LNCaP clone FGC (cell line): ENCODE data around the gene AQP12A.

Experiments
- DNase-seq: peaks from one replicate; pipeline ENCODE4 v3.0.0-alpha.2; 2011; ENCODE audit warnings: low read depth
- H3K4me3 ChIP-seq: 2 replicates; pipeline ENCODE4 v1.5.1; 2011; ENCODE audit warnings: mild to moderate bottlenecking, low read depth, low read length, control low read depth
- TF ChIP-seq, protein P1 (sequence below): IDR thresholded peaks from 2 replicates; pipeline ENCODE4 v1.5.1; 2012; ENCODE audit warnings: mild to moderate bottlenecking; ENCODE audit not compliant: control insufficient read depth, insufficient read depth; ENCODE audit errors: extremely low read depth

AQP12A gene

DNA sequence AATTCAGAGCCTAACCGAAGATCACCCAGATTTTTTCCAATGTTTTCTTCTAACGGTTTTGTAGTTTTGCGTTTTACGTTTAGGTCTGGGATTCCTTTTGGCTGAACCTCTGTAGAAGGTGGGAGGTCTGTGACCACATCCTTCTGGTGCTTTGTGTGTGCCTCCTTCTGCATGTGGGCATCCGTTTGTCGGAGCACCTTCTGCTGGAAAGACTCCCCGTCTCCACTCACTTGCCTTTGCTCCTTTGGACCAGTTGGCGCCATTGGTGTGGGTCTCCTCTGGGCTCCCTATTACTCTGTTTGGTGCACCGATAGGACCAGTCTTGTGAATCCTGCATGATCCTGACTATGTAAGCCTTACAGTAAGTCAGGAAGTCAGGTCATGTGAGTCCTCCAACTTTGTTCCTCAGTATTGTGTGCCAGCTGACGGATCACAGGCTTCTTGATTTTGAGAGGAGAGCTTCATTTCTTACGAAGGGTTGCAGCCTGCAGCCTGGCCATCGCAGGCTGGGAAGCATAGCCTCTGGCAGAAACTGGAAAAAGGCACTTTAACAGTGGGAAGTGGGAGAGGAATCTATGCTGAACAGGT, 13.6 kb downstream of the AQP12A start:
- no peak overlapping the region for H3K4me3 ChIP-seq
- TF ChIP-seq, protein P1, sequence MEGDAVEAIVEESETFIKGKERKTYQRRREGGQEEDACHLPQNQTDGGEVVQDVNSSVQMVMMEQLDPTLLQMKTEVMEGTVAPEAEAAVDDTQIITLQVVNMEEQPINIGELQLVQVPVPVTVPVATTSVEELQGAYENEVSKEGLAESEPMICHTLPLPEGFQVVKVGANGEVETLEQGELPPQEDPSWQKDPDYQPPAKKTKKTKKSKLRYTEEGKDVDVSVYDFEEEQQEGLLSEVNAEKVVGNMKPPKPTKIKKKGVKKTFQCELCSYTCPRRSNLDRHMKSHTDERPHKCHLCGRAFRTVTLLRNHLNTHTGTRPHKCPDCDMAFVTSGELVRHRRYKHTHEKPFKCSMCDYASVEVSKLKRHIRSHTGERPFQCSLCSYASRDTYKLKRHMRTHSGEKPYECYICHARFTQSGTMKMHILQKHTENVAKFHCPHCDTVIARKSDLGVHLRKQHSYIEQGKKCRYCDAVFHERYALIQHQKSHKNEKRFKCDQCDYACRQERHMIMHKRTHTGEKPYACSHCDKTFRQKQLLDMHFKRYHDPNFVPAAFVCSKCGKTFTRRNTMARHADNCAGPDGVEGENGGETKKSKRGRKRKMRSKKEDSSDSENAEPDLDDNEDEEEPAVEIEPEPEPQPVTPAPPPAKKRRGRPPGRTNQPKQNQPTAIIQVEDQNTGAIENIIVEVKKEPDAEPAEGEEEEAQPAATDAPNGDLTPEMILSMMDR: no peak
- DNase-seq: no peak

DNA sequence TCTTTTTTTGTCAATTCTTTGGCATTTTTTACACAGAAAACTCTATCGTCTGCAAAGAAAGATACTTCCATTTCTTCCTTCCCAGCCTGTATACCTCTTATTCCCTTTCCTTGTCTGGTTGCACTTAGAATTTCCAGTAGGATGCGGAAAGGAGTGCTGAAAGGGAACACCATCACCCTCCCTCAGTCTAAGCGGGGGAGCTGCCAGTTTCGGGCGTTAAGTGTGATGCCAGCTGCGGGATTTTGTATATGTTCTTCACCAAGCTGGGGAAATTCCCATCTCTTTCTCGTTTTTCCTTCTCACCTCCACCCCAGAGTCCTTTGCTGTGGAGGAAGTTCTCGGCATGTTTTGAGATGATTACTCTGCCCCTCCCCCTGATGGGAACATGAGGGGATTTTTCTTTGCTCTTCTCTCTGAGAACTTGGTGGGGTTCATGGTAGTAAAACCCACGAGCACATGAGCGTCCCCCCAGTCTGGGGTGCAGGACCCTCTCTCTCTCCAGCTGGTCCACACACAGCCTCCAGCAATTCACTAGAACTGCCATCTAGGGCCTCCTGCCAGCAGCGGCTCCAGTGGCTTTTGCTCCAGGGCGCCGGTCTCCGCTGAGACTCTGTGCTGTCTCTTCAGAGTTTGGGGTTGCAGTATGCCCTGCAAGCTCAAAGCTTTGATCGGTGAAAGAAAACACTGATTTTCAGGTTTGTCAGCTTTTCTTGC, 15.5 kb downstream of the AQP12A start:
- DNase-seq: no peak
- TF ChIP-seq, protein P1: no peak
- H3K4me3 ChIP-seq: no peak overlapping the region

DNA sequence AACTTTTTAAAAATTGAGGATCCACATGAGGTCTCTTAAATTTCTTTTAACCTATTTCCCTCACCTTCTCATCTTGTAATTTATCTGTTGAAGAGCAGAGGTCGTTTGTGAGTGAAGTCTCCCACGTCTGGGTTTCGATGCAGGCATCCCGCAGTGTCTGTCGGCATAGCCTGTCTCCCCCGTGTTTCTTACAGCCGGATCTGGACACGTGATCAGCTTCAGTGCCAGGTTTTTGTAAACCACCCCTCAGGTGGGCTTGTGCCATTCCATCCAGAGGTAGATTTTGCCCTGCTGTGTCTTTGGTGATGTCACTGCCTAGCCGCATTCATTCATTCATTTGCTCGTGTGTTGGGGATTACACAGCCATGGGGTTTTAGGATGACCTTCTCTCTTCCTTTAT, 16.2 kb downstream of the AQP12A start:
- TF ChIP-seq, protein P1: no peak
- no peak for DNase-seq
- H3K4me3 ChIP-seq: no peak overlapping the region

DNA sequence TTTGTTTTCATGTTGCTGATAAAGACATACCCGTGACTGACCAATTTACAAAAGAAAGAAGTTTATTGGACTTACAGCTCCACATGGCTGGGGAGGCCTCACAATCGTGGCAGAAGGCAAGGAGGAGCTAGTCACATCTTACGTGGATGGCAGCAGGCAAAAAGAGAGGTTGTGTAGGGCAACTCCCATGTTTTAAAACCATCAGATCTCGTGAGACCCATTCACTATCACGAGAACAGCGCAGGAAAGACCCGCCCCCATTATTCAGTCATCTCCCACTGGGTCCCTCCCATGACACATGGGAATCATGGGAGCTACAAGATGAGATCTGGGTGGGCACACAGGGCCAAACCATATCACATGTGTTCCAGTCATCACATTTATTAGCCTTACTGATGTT, 16.8 kb downstream of the AQP12A start:
- no peak overlapping the region for H3K4me3 ChIP-seq
- TF ChIP-seq, protein P1: no peak
- no peak for DNase-seq

DNA sequence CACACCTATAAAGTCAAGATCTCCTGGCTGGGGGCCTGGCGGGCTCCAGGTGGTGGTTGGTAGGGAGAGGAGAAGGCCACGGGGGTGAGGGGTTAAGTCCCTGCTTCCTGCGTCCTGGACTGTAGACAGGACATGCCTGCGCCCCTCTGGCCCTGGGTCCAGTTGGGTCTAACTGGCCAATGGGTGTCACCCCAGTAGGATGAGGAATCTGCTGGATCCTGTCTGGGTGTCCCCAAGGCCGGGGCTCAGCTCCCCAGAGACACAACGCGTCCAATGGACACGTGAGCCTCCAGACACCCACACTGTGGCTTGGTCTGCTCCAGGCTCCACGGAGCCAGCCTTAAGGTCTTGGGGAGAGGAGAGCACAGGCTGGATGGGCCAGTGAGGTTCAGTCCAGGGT, 19.6 kb downstream of the AQP12A start:
- TF ChIP-seq, protein P1: no peak
- H3K4me3 ChIP-seq: no peak overlapping the region
- DNase-seq: no peak

DNA sequence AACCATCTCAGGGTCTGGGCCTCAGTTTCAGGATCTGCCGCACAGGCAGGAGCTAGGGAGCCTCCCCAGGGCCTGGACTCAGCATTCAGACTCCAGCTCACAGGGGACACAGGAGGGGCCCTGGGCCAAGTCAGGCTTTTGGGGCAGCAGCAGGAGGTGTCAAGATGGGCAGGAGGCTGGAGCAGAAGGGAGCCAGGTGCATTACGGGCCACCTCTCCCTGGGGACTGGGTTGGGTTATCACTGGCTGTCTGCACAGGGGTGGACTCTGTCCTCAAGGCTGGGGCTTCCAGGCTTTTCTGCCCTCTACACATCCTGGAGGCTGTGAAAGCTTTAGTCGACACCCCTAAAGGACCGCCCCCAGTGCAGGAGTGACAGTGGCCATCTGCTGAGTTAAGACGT, 20.0 kb downstream of the AQP12A start:
- DNase-seq: no peak
- TF ChIP-seq, protein P1: no peak
- H3K4me3 ChIP-seq: no peak overlapping the region

DNA sequence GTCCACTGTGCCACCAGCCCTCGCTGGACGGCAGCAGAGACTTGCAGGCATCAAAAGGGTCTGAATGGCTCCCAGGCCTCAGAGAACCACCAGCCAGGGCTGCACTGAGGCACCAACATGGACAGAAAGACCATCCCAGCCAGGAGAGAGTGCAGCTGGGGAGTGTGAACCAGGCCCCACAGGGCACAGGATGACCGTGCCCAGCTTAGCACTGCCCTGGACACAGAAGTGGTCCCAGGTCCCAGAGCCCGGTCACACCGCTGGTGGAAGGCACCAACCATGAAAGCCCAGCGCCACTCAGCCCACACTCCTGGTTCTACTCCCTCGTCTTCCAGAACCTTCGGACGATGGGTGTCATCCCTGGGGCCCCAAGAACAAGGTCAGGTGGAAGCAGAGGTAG, 20.5 kb downstream of the AQP12A start:
- DNase-seq: no peak
- H3K4me3 ChIP-seq: no peak overlapping the region
- TF ChIP-seq, protein P1: no peak
